KMS-11 (cell line): ENCODE results near the gene STEAP4.

ENCODE experiments used
- H2AFZ ChIP-seq: fragments of 200-600 bp; sonication (generic); 2 replicates; pipeline ENCODE4 v1.6.1; 2016; ENCODE audit warnings: antibody characterized with exemption, mixed run types, low read depth
- H3K27ac ChIP-seq: fragments of 200-600 bp; sonication (generic); 2 replicates; pipeline ENCODE4 v1.6.1; 2016; ENCODE audit warnings: mild to moderate bottlenecking, mixed run types
- H3K27me3 ChIP-seq: fragments of 200-600 bp; sonication (generic); 2 replicates; pipeline ENCODE4 v1.6.1; 2017; ENCODE audit warnings: mild to moderate bottlenecking, low read depth, mixed run types, moderate library complexity; ENCODE audit not compliant: insufficient read depth
- H3K36me3 ChIP-seq: fragments of 200-600 bp; sonication (generic); 2 replicates; pipeline ENCODE4 v1.6.1; 2017; ENCODE audit warnings: mild to moderate bottlenecking, mixed run types; ENCODE audit not compliant: insufficient read depth
- H3K4me1 ChIP-seq: fragments of 200-600 bp; sonication (generic); 2 replicates; pipeline ENCODE4 v1.6.1; 2016; ENCODE audit warnings: mild to moderate bottlenecking, low read depth, mixed run types; ENCODE audit not compliant: poor library complexity, severe bottlenecking
- H3K4me2 ChIP-seq: fragments of 200-600 bp; sonication (generic); 2 replicates; pipeline ENCODE4 v1.7.0; 2016; ENCODE audit warnings: mild to moderate bottlenecking, mixed run types
- H3K4me3 ChIP-seq: fragments of 200-600 bp; sonication (generic); IDR thresholded peaks from 2 replicates; pipeline ENCODE4 v1.6.1; 2017; ENCODE audit warnings: low read depth, low read length, mixed read lengths; ENCODE audit not compliant: insufficient read depth
- H3K79me2 ChIP-seq: fragments of 200-600 bp; sonication (generic); 2 replicates; pipeline ENCODE4 v1.6.1; 2016; ENCODE audit warnings: low read depth, mixed run types; ENCODE audit not compliant: insufficient read depth
- H3K9ac ChIP-seq: fragments of 200-600 bp; sonication (generic); 2 replicates; pipeline ENCODE4 v1.6.1; 2016; ENCODE audit warnings: mild to moderate bottlenecking, mixed run types
- H4K20me1 ChIP-seq: fragments of 200-600 bp; sonication (generic); 2 replicates; pipeline ENCODE4 v1.6.1; 2016; ENCODE audit warnings: mild to moderate bottlenecking, mixed run types; ENCODE audit not compliant: insufficient read depth
- TF ChIP-seq, protein P1 (sequence below): fragments of 200-600 bp; sonication (generic); conservative IDR thresholded peaks from 2 replicates; pipeline ENCODE4 v1.6.1; 2017; ENCODE audit warnings: low read depth, mild to moderate bottlenecking, antibody characterized with exemption, low read length, moderate library complexity, mixed read lengths

The STEAP4 gene

DNA sequence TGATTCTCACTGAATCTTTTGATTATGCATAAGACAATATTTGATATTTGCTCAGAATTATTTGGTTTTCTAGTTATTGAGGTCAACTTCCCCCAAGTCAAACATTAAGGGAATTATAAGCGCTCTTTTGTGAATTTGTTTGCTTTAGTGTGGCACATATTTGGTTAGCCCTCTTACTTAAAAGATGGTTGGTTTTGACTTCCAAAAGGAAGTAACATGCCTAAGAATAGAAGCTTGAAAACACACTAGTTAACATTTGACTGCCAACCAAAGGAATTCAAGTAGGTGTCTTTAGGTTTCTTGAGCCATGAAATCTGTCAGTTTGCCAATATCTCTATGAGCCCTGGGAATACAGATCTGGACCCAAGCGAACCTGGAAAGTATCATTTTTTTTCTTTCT lies 24.9 kb downstream of the STEAP4 start:
- no peaks in the 10 kb centered on the region for H3K4me1 ChIP-seq
- H3K27me3 ChIP-seq = no peaks in the 10 kb centered on the region
- no peak overlapping the region for H3K4me2 ChIP-seq
- H3K79me2 ChIP-seq = no peaks in the 10 kb centered on the region
- H3K4me3 ChIP-seq = no peak overlapping the region
- H4K20me1 ChIP-seq = no peaks in the 10 kb centered on the region
- H3K27ac ChIP-seq = no peak overlapping the region
- TF ChIP-seq, protein P1, sequence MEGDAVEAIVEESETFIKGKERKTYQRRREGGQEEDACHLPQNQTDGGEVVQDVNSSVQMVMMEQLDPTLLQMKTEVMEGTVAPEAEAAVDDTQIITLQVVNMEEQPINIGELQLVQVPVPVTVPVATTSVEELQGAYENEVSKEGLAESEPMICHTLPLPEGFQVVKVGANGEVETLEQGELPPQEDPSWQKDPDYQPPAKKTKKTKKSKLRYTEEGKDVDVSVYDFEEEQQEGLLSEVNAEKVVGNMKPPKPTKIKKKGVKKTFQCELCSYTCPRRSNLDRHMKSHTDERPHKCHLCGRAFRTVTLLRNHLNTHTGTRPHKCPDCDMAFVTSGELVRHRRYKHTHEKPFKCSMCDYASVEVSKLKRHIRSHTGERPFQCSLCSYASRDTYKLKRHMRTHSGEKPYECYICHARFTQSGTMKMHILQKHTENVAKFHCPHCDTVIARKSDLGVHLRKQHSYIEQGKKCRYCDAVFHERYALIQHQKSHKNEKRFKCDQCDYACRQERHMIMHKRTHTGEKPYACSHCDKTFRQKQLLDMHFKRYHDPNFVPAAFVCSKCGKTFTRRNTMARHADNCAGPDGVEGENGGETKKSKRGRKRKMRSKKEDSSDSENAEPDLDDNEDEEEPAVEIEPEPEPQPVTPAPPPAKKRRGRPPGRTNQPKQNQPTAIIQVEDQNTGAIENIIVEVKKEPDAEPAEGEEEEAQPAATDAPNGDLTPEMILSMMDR = no peak
- no peaks in the 10 kb centered on the region for H3K36me3 ChIP-seq
- no peak overlapping the region for H3K9ac ChIP-seq
- no peak overlapping the region for H2AFZ ChIP-seq

- Histone ChIP-seq H2AFZ (no peak overlapping the region), H3K4me1 (no peaks in the 10 kb centered on the region), H3K9ac (no peak overlapping the region), H4K20me1 (no peaks in the 10 kb centered on the region), H3K27me3 (no peaks in the 10 kb centered on the region), H3K36me3 (no peaks in the 10 kb centered on the region), H3K4me3 (no peak overlapping the region), H3K27ac (no peak overlapping the region), H3K4me2 (no peak overlapping the region), H3K79me2 (no peaks in the 10 kb centered on the region)
- TF ChIP-seq, protein P1 = no peak
These were observed 25.9 kb downstream of the STEAP4 start for GRCh38 chr7:88280801-88281200.

- no peaks in the 10 kb centered on the region for H3K36me3 ChIP-seq
- no peaks in the 10 kb centered on the region for H3K4me1 ChIP-seq
- H3K4me3 ChIP-seq = no peak overlapping the region
- H2AFZ ChIP-seq = no peak overlapping the region
- TF ChIP-seq, protein P1 = no peak
- no peaks in the 10 kb centered on the region for H3K79me2 ChIP-seq
- no peak overlapping the region for H3K9ac ChIP-seq
- no peaks in the 10 kb centered on the region for H3K27me3 ChIP-seq
- H3K27ac ChIP-seq = no peak overlapping the region
- no peaks in the 10 kb centered on the region for H4K20me1 ChIP-seq
- H3K4me2 ChIP-seq = no peak overlapping the region
These were observed 27.4 kb downstream of the STEAP4 start for GRCh38 chr7:88279323-88279722.

DNA sequence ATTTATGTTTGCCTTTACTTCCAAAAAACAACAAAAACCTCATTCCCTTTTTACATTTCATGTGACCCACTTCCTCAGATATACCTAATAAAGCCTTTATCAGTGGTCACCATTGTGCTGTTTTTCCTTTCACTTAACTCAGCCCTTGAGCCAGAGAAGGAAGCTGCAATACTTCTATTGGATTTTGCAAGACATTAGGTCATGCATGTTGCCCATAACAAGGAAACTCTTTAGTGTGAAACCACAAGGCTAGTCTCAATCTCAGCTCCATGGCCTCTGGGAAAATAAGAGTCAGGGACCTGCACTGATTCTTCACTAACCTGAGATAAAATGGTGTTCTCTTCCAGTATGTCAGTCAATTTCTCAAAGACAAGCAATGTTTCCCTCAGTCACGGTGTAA lies 27.8 kb downstream of the STEAP4 start:
- H3K4me3 ChIP-seq = no peak overlapping the region
- H3K4me2 ChIP-seq = no peak overlapping the region
- H3K79me2 ChIP-seq = no peaks in the 10 kb centered on the region
- H2AFZ ChIP-seq = no peak overlapping the region
- H3K4me1 ChIP-seq = no peaks in the 10 kb centered on the region
- no peak overlapping the region for H3K9ac ChIP-seq
- no peaks in the 10 kb centered on the region for H3K36me3 ChIP-seq
- H3K27me3 ChIP-seq = no peaks in the 10 kb centered on the region
- H4K20me1 ChIP-seq = no peaks in the 10 kb centered on the region
- TF ChIP-seq, protein P1 = no peak
- H3K27ac ChIP-seq = no peak overlapping the region
